ENCODE results near the gene OR9G4.

Gene OR9G4

DNA sequence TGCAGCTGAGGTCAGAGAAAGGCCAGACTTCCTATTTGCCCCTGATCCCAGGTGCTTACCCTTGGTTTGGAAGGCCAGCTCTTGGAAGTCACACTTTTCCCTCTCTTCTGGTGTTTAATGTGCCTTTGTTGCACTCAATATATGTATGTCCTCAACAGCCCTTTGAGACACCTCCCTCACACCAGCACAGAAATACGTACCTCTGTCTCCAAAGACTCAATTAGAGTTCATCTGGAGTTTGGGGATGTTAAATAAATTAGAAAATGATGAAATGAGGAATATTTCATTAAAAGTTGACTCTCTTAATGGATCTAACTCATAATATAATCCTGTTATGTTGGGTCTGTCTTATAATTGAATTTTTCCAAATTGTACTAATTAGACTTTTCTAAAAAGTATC, at the start of gene OR9G4:
TSS of gene OR9G4 (minus strand) at position 101 of the 400 bp plus-strand sequence. CDS start 4,931 bp downstream, outside the sequence.
- DNase-seq (ENCODE audit: low read depth, low spot score), result no peak
- H3K4me3 ChIP-seq (ENCODE audit: low read depth, low read length), result no peak within 1 kb of the TSS
- TF ChIP-seq, protein P1, sequence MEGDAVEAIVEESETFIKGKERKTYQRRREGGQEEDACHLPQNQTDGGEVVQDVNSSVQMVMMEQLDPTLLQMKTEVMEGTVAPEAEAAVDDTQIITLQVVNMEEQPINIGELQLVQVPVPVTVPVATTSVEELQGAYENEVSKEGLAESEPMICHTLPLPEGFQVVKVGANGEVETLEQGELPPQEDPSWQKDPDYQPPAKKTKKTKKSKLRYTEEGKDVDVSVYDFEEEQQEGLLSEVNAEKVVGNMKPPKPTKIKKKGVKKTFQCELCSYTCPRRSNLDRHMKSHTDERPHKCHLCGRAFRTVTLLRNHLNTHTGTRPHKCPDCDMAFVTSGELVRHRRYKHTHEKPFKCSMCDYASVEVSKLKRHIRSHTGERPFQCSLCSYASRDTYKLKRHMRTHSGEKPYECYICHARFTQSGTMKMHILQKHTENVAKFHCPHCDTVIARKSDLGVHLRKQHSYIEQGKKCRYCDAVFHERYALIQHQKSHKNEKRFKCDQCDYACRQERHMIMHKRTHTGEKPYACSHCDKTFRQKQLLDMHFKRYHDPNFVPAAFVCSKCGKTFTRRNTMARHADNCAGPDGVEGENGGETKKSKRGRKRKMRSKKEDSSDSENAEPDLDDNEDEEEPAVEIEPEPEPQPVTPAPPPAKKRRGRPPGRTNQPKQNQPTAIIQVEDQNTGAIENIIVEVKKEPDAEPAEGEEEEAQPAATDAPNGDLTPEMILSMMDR (IDR thresholded peaks at IDR 0.05; ENCODE audit: low read depth, low read length), result no peak
- in situ Hi-C loops (cut with HindIII; ENCODE audit: low sequenced_read_pairs), result no loop called here

DNA sequence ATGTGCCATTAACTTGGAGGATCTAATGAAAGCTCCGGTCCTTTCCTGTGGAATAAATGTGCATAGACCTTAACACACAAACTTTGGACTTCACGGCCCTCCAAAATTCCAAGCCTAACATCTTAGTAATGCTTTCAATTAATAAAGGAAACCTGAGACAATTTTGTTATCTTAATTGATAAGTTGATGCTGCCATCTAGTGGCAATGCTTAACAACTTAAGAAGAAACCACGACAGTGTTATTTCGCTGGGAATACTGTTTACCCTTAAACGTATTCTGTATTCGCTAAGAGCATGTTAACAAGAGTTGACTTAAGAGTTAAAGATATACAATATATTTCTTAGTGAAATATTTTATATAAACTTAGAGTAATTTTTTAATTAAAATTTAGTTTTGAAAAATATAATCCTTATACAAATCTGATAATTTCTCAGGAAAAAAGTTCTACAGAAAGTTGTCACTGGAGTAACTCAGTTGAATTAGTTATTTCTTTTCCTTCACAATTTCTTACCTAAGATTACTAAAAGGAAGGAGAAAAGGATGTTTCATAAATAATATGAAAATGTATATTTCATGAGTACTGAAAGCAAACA, 35.0 kb upstream of the OR9G4 start:
- TF ChIP-seq, protein P1 (IDR thresholded peaks at IDR 0.05; ENCODE audit: low read depth, low read length), result peak; percentile 48
- peak; percentile 49 for DNase-seq (ENCODE audit: low read depth, low spot score)
- in situ Hi-C loops (cut with HindIII; ENCODE audit: low sequenced_read_pairs), result no loop called here
- no peak overlapping the region for H3K4me3 ChIP-seq (ENCODE audit: low read depth, low read length)

DNA sequence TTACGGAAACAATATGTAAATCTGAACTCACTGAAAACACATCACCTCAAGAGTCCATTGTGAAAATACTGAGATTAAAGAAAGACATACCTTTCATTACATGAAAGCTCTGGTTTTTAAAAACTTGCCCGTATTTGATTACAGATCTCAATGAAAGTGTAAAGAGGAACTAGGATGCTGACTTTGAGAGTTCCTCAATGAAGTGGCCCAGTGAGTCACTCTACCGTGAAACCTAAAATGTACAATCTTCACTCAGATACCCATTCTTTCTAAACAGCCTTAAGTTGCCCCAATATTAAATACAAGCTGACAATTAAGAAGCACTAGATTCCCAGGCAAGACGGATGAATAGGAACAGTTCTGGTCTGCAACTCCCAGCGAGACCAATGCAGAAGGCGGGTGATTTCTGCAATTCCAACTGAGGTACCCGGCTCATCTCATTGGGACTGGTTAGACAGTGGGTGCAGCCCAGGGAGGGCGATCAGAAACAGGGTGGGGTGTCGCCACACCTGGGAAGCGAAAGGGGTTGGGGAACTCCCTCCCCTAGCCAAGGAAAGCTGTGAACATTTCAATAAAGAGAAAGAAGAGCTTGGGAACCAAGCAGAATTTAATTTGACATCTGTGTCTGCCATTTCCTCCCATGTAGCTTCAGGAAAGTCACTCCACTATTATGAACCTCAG, 33.8 kb upstream of the OR9G4 start:
- TF ChIP-seq, protein P1 (IDR thresholded peaks at IDR 0.05; ENCODE audit: low read depth, low read length), result no peak
- no peak for DNase-seq (ENCODE audit: low read depth, low spot score)
- in situ Hi-C loops (cut with HindIII; ENCODE audit: low sequenced_read_pairs), result no loop called here
- H3K4me3 ChIP-seq (ENCODE audit: low read depth, low read length), result no peak overlapping the region

DNA sequence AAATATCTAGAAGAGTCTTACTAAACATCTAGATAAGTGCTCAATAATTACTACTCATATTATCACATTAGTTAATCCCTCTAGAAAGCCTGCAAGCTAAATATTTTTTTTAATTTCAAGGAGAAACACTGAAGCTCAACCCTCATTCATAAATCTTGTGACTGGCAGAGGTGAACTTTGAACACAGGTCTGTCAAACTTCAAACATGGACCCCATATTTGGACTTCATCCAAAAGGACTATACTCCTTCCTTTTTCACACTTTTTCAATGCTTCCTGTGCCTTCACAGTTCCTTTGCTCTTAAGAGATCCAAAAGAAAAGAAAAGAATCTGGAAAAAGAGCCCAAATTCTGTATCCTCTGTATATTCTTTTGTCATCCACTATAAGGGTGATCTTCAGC, 28.3 kb upstream of the OR9G4 start:
- TF ChIP-seq, protein P1 (IDR thresholded peaks at IDR 0.05; ENCODE audit: low read depth, low read length), result no peak
- H3K4me3 ChIP-seq (ENCODE audit: low read depth, low read length), result no peak overlapping the region
- in situ Hi-C loops (cut with HindIII; ENCODE audit: low sequenced_read_pairs), result no loop called here
- DNase-seq (ENCODE audit: low read depth, low spot score), result no peak

DNA sequence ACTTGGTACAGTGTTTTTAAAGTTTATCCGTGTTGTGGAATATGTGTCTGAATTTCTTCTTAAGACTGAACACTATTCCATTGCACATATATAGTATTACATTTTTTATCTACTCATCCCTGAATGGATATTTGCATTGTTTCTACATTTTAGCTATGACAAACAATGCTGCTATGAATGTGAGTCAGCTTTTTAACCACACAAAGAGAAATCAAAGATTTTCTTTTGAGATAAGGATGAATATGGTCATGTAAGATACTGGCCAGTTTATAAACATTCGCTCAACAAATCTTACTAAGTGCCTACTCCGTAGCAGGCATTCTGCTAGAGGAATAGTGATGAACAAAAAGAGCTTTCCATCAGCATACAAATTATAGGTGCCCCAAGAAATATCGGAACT, 16.5 kb upstream of the OR9G4 start:
- in situ Hi-C loops (cut with HindIII; ENCODE audit: low sequenced_read_pairs), result no loop called here
- no peak overlapping the region for H3K4me3 ChIP-seq (ENCODE audit: low read depth, low read length)
- TF ChIP-seq, protein P1 (IDR thresholded peaks at IDR 0.05; ENCODE audit: low read depth, low read length), result no peak
- DNase-seq (ENCODE audit: low read depth, low spot score), result no peak

DNA sequence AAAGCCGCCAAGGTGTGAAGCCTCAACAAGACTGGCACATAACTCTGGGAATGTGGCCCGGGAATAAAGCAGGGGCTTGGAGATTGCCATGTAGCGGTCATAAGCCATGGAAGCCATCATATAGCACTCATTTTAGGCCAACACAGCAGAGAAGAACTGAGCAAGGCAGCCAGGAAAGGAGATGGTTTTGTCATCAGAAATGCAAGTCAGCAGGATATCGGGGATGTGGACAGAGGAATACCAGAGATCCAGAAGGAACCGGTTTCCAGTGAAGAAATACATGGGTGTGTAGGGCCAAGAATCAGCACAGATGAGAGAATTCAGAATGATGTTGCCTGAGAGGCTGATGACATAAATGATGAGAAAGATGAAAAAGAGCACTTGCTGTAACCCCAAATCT, 3.0 kb upstream of the OR9G4 start:
- TF ChIP-seq, protein P1 (IDR thresholded peaks at IDR 0.05; ENCODE audit: low read depth, low read length), result no peak
- DNase-seq (ENCODE audit: low read depth, low spot score), result no peak
- in situ Hi-C loops (cut with HindIII; ENCODE audit: low sequenced_read_pairs), result no loop called here
- no peak overlapping the region for H3K4me3 ChIP-seq (ENCODE audit: low read depth, low read length)

Measured in astrocyte of the spinal cord (primary cell).